Neuronal stem cell (in vitro differentiated cells): ENCODE measurements around the gene GNG12.

Experiments used
- DNase-seq: peaks from one replicate; pipeline ENCODE4 v3.0.0-alpha.2; 2013; ENCODE audit warnings: low spot score
- H2AFZ ChIP-seq: one replicate; pipeline ENCODE4 v1.6.1; 2013; ENCODE audit warnings: mild to moderate bottlenecking, low read length, inconsistent platforms
- H2AK5ac ChIP-seq: 2 replicates; pipeline ENCODE4 v1.6.1; 2013; ENCODE audit warnings: low read depth, mild to moderate bottlenecking, inconsistent platforms, low read length, moderate library complexity, mixed read lengths
- H2BK120ac ChIP-seq: 2 replicates; pipeline ENCODE4 v1.6.1; 2013; ENCODE audit warnings: low read depth, mild to moderate bottlenecking, inconsistent platforms, low read length, moderate library complexity, mixed read lengths
- H2BK12ac ChIP-seq: one replicate; pipeline ENCODE4 v1.6.1; 2013; ENCODE audit warnings: low read length, inconsistent platforms
- H2BK15ac ChIP-seq: 2 replicates; pipeline ENCODE4 v1.6.1; 2013; ENCODE audit warnings: mild to moderate bottlenecking, low read length, inconsistent platforms, mixed read lengths
- H2BK5ac ChIP-seq: one replicate; pipeline ENCODE4 v1.6.1; 2013; ENCODE audit warnings: inconsistent platforms, mild to moderate bottlenecking, low read length, moderate library complexity
- H3K14ac ChIP-seq: one replicate; pipeline ENCODE4 v1.6.1; 2013; ENCODE audit warnings: low read length, inconsistent platforms
- H3K18ac ChIP-seq: 2 replicates; pipeline ENCODE4 v1.6.1; 2013; ENCODE audit warnings: low read length, inconsistent platforms
- H3K23ac ChIP-seq: 2 replicates; pipeline ENCODE4 v1.6.1; 2013; ENCODE audit warnings: low read depth, mild to moderate bottlenecking, mixed read lengths, low read length, inconsistent platforms; ENCODE audit not compliant: poor library complexity
- H3K27ac ChIP-seq: replicated peaks from 3 replicates; pipeline ENCODE4 v1.5.1; 2013; ENCODE audit warnings: low read length, inconsistent platforms
- H3K27me3 ChIP-seq, 3 experiments: 2 replicates each; pipeline ENCODE4 v1.6.1; 2013; ENCODE audit warnings: low read length in 3 of 3, mild to moderate bottlenecking in 2 of 3, inconsistent platforms in 1 of 3, low read depth in 1 of 3, mixed read lengths in 1 of 3, moderate library complexity in 1 of 3; ENCODE audit not compliant: control insufficient read depth in 3 of 3, insufficient read depth in 3 of 3
- H3K36me3 ChIP-seq, 2 donors: replicated peaks in 1 of 2; 2 replicates each; pipeline ENCODE4 v1.6.1; 2013; ENCODE audit warnings: low read length in 2 of 2; ENCODE audit not compliant: control insufficient read depth in 2 of 2, insufficient read depth in 2 of 2
- H3K4ac ChIP-seq: 2 replicates; pipeline ENCODE4 v1.6.1; 2013; ENCODE audit warnings: inconsistent platforms, mild to moderate bottlenecking, low read length, moderate library complexity
- H3K4me1 ChIP-seq, 2 donors: 1 replicate in 1 of 2; 2 replicates in 1 of 2; pipeline ENCODE4 v1.6.1; 2013; ENCODE audit warnings: low read length in 2 of 2, low read depth in 1 of 2; ENCODE audit not compliant: control insufficient read depth in 2 of 2, insufficient read depth in 1 of 2
- H3K4me2 ChIP-seq: one replicate; pipeline ENCODE4 v1.6.1; 2013; ENCODE audit warnings: mild to moderate bottlenecking, low read length, inconsistent platforms; ENCODE audit not compliant: insufficient read depth, poor library complexity, severe bottlenecking
- H3K4me3 ChIP-seq, 2 donors: 2 replicates each; pipeline ENCODE4 v1.5.1; 2013; ENCODE audit warnings: low read length in 2 of 2, mild to moderate bottlenecking in 2 of 2, inconsistent platforms in 1 of 2, moderate library complexity in 1 of 2
- H3K79me1 ChIP-seq: one replicate; pipeline ENCODE4 v1.6.1; 2013; ENCODE audit warnings: low read depth, mild to moderate bottlenecking, inconsistent platforms, low read length, moderate library complexity
- H3K9ac ChIP-seq: one replicate; pipeline ENCODE4 v1.6.1; 2013; ENCODE audit warnings: mild to moderate bottlenecking, low read depth, low read length, inconsistent platforms; ENCODE audit not compliant: poor library complexity
- H3K9me3 ChIP-seq, 2 donors: replicated peaks in 1 of 2; 2 replicates each; pipeline versions ENCODE3 to v1.6.1; 2013; ENCODE audit warnings: low read length in 2 of 2, mild to moderate bottlenecking in 2 of 2, inconsistent platforms in 1 of 2, low read depth in 1 of 2, mixed read lengths in 1 of 2, moderate library complexity in 1 of 2; ENCODE audit not compliant: control insufficient read depth in 2 of 2, insufficient read depth in 1 of 2
- H4K8ac ChIP-seq: one replicate; pipeline ENCODE4 v1.6.1; 2013; ENCODE audit warnings: low read depth, mild to moderate bottlenecking, inconsistent platforms, low read length, moderate library complexity
- H4K91ac ChIP-seq: one replicate; pipeline ENCODE4 v1.6.1; 2013; ENCODE audit warnings: low read length, low read depth, mild to moderate bottlenecking, inconsistent platforms; ENCODE audit not compliant: poor library complexity
- WGBS, 2 donors: extraction: QIAGEN DNeasy Blood & Tissue Kit; methylation state at CpG; one replicate each; pipeline ENCODE4 v1.1.7; 2013; ENCODE audit warnings: missing lambda C conversion rate in 2 of 2, mixed read lengths in 1 of 2; ENCODE audit not compliant: insufficient read length in 2 of 2, insufficient replicate concordance in 1 of 2; ENCODE audit errors: extremely low coverage in 2 of 2; 5-methylcytosine and 5-hydroxymethylcytosine counted together

Gene GNG12

DNA sequence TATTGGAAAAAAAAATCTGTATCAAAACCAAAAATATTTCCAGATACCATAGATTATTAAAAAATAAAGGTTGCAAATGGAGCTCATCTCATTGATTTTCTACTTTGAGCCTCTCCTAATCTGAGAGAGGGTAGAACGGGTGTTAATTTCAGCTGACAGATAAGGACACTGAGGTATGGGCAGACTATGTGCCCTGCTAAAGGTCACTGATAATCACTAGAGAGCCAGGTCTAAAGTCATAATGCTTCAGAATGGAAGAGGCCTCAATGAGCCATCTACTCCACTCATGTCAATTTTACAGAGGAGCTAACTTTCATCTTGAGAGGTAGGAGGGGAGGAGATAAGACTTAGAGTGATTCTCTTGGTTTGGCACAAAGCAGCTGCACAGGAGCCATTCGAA, 21.0 kb downstream of the GNG12 start:
- Histone ChIP-seq H3K23ac (no peak overlapping the region), H3K9me3 (peaks cover 0 to 13% of the 10 kb centered on the region in 2 donors), H3K4ac (no peak overlapping the region), H4K91ac (no peak overlapping the region), H2AK5ac (no peak overlapping the region), H2AFZ (no peak overlapping the region), H2BK12ac (no peak overlapping the region), H3K4me3 (no peak overlapping the region), H2BK120ac (no peak overlapping the region), H3K18ac (no peak overlapping the region), H3K9ac (no peak overlapping the region), H4K8ac (no peak overlapping the region), H3K14ac (no peak overlapping the region), H3K79me1 (no peaks in the 10 kb centered on the region), H3K4me1 (no peaks in the 10 kb centered on the region), H3K36me3 (no peaks in the 10 kb centered on the region), H2BK15ac (no peak overlapping the region), H3K27me3 (no peaks in the 10 kb centered on the region), H3K4me2 (no peak overlapping the region), H3K27ac (no peak overlapping the region), H2BK5ac (no peak overlapping the region)
- WGBS, 2 donors = no CpG with 5 or more reads among the region's 2 CpGs
- DNase-seq = no peak

GRCh38 chr1:67811781-67812180, 21.5 kb downstream of the GNG12 start:
- Histone ChIP-seq H2BK5ac (no peak overlapping the region), H3K4me2 (no peak overlapping the region), H4K91ac (no peak overlapping the region), H2BK120ac (no peak overlapping the region), H3K9ac (no peak overlapping the region), H3K4me3 (no peak overlapping the region), H3K4me1 (no peaks in the 10 kb centered on the region), H3K27me3 (no peaks in the 10 kb centered on the region), H3K4ac (no peak overlapping the region), H3K23ac (no peak overlapping the region), H3K18ac (no peak overlapping the region), H2BK15ac (no peak overlapping the region), H2AFZ (no peak overlapping the region), H3K36me3 (no peaks in the 10 kb centered on the region), H3K79me1 (no peaks in the 10 kb centered on the region), H3K27ac (no peak overlapping the region), H2BK12ac (no peak overlapping the region), H2AK5ac (no peak overlapping the region), H3K14ac (no peak overlapping the region), H3K9me3 (peaks cover 0 to 9% of the 10 kb centered on the region in 2 donors), H4K8ac (no peak overlapping the region)
- no CpG with 5 or more reads among the region's 1 CpG for WGBS, 2 donors
- DNase-seq = no peak

DNA sequence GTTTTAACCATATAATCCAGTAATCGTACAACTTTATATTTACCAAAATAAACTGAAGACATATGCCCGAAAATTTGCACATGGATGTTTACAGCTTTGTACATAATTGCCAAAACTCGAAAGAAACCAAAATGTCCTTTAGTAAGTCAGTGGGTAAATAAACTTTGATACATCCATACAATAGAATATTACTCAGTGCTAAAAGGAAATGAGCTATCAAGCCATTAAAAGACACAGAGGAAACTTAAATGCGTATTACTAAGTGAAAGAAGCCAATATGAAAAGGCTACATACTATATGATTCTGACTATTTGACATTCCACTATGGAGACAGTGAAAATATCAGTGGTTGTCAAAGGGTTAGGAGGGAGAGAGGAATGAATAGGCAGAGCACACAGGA, 23.4 kb downstream of the GNG12 start:
- no peak overlapping the region for H2BK5ac ChIP-seq
- DNase-seq = no peak
- peaks cover 0 to 15% of the 10 kb centered on the region in 2 donors for H3K9me3 ChIP-seq
- WGBS, 2 donors = no CpG with 5 or more reads among the region's 4 CpGs
- H3K79me1 ChIP-seq = no peaks in the 10 kb centered on the region
- no peak overlapping the region for H2BK15ac ChIP-seq
- no peaks in the 10 kb centered on the region for H3K4me1 ChIP-seq
- H2BK120ac ChIP-seq = no peak overlapping the region
- no peak overlapping the region for H4K8ac ChIP-seq
- no peak overlapping the region for H2AK5ac ChIP-seq
- no peak overlapping the region for H3K23ac ChIP-seq
- no peak overlapping the region for H3K4ac ChIP-seq
- no peaks in the 10 kb centered on the region for H3K27me3 ChIP-seq
- no peak overlapping the region for H2BK12ac ChIP-seq
- no peak overlapping the region for H3K14ac ChIP-seq
- H3K27ac ChIP-seq = no peak overlapping the region
- no peak overlapping the region for H3K4me3 ChIP-seq
- no peak overlapping the region for H2AFZ ChIP-seq
- no peak overlapping the region for H3K9ac ChIP-seq
- H3K18ac ChIP-seq = no peak overlapping the region
- no peak overlapping the region for H3K4me2 ChIP-seq
- no peaks in the 10 kb centered on the region for H3K36me3 ChIP-seq
- no peak overlapping the region for H4K91ac ChIP-seq

GRCh38 chr1:67807282-67807681, 26.0 kb downstream of the GNG12 start:
- H3K4me1 ChIP-seq = peaks cover 7 to 10% of the 10 kb centered on the region in 2 donors
- DNase-seq = no peak
- H3K23ac ChIP-seq = no peak overlapping the region
- no peak overlapping the region for H3K14ac ChIP-seq
- H3K36me3 ChIP-seq = no peaks in the 10 kb centered on the region
- no peak overlapping the region for H2BK5ac ChIP-seq
- no peak overlapping the region for H4K8ac ChIP-seq
- H3K4me2 ChIP-seq = no peak overlapping the region
- no peak overlapping the region for H2AFZ ChIP-seq
- no peak overlapping the region for H3K18ac ChIP-seq
- no peak overlapping the region for H2BK12ac ChIP-seq
- H3K79me1 ChIP-seq = no peaks in the 10 kb centered on the region
- H3K9ac ChIP-seq = no peak overlapping the region
- H3K27me3 ChIP-seq = no peaks in the 10 kb centered on the region
- no peak overlapping the region for H3K27ac ChIP-seq
- no peak overlapping the region for H2BK15ac ChIP-seq
- no peak overlapping the region for H2AK5ac ChIP-seq
- no peak overlapping the region for H2BK120ac ChIP-seq
- no peak overlapping the region for H3K4ac ChIP-seq
- no peak overlapping the region for H3K4me3 ChIP-seq
- H4K91ac ChIP-seq = no peak overlapping the region
- H3K9me3 ChIP-seq = peaks cover 0 to 15% of the 10 kb centered on the region in 2 donors
